ENCODE data around the gene FAM240A.

FAM240A gene

DNA sequence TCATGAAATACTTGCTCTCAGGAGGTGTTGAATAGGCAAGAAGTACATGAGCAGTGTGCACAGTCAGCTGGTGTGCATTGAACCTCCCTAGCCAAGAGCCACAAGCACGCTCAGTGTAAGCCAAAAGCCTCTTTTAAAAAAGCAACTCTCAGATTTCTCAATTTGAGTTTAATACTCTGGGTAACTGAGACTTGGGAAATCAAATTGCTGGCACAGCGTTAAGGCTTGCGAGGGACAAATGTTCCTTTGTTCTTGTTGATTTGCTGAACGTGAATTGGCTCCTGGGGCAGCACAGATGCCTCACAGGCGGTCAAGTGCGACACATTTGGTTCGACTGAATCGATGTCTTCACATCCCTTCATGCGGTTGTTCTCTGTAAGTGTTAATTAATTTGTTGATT lies at the start of gene FAM240A:
FAM240A (plus strand) TSS at position 202 of the 400 bp plus-strand sequence; CDS start at position 361, 159 bp downstream.
- no peak for DNase-seq (ENCODE audit: low spot score)
- TF ChIP-seq, protein P1, sequence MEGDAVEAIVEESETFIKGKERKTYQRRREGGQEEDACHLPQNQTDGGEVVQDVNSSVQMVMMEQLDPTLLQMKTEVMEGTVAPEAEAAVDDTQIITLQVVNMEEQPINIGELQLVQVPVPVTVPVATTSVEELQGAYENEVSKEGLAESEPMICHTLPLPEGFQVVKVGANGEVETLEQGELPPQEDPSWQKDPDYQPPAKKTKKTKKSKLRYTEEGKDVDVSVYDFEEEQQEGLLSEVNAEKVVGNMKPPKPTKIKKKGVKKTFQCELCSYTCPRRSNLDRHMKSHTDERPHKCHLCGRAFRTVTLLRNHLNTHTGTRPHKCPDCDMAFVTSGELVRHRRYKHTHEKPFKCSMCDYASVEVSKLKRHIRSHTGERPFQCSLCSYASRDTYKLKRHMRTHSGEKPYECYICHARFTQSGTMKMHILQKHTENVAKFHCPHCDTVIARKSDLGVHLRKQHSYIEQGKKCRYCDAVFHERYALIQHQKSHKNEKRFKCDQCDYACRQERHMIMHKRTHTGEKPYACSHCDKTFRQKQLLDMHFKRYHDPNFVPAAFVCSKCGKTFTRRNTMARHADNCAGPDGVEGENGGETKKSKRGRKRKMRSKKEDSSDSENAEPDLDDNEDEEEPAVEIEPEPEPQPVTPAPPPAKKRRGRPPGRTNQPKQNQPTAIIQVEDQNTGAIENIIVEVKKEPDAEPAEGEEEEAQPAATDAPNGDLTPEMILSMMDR (IDR thresholded peaks at IDR 0.05; ENCODE audit: extremely low read depth, insufficient read depth, missing control alignments), result no peak
- in situ Hi-C loops (cut with MboI; ENCODE audit: low pct_unique_long_range_greater_than_20kb, low sequenced_read_pairs, unreplicated experiment), result no loop called here

DNA sequence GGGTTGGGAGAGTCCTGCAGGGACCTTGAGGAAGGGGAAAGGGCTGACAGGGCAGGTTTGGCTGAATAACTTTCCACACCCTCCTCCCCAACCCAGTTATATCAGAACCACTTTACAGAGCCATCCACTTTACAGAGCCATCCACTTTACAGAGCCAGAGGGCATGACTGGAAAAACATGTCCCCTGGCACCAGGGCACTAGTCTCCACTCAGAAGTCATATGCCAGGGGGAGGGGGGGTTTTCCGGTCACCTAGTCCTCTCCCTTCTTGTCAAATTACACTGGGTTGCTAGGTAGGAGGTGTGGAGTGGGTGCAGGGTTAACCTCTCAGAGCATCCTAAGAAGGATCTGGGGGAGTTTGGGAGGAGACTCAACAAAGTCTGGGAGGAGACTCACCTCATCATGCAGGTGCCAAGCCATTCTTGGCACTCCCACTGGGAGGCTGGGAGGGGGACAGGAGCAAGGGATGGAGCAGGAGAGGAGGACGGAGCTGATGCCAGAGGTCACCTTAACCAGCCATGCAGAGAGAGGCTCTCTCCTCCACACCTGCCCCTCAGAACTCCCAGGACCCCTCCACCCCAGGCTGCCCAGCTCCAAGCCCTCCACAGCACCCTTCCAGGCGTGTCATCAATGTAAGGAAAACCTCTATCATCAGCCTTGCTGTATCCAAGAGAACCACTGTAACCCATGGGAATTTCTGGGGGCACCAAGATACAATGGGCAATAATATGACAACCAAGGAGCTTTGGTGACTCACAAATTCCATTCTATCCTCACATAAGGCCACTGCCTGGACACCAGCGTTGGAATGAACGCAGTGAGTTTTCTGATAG lies 47.9 kb upstream of the FAM240A start:
- TF ChIP-seq, protein P1 (IDR thresholded peaks at IDR 0.05; ENCODE audit: extremely low read depth, insufficient read depth, missing control alignments), result no peak
- DNase-seq (ENCODE audit: low spot score), result no peak
- in situ Hi-C loops (cut with MboI; ENCODE audit: low pct_unique_long_range_greater_than_20kb, low sequenced_read_pairs, unreplicated experiment), result loop anchor here (5.0 kb wide), 1 partner anchor 77 kb away; no protein-coding TSS in a partner anchor

DNA sequence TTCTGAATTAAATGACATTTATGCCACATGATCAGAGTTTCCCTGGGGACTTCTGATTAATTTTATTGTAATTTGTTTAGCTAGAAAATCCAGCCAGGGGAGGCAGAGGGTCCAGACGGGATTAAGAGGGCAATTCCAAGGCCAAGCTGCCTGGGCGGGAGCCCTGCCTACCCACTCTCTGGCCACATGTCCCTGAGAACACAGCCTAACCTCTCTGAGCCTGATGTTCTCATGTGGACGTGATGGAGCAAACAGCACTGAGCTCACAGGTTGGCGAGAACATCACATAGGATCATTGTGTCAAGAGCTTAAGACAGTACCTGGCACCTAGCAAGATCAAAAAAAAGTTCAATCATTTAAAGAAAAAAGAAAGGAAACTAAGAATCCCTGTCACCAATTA lies 47.2 kb upstream of the FAM240A start:
- TF ChIP-seq, protein P1 (IDR thresholded peaks at IDR 0.05; ENCODE audit: extremely low read depth, insufficient read depth, missing control alignments), result no peak
- DNase-seq (ENCODE audit: low spot score), result no peak
- in situ Hi-C loops (cut with MboI; ENCODE audit: low pct_unique_long_range_greater_than_20kb, low sequenced_read_pairs, unreplicated experiment), result no loop called here

DNA sequence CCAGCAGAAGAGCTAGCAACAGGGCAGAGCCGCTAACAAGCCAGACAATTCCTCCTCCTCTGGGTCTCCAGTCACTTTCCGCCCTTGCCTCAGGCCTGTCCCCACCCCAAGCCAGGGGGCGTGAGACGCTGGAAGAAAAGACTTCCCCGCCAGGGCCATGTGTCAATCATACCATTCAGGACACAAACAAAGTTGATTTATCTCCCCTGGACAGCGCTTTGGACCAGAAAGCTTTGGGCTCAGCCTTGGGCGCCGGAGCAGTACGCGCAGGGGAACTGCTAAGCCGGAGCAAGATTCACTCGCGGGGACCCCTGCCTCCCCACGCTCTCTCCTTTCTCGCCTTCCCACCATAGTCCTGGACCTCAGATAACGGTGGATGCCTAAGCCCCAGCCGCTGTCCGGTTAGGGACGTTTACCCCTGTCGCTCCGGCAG lies 46.7 kb upstream of the FAM240A start:
- no peak for DNase-seq (ENCODE audit: low spot score)
- TF ChIP-seq, protein P1 (IDR thresholded peaks at IDR 0.05; ENCODE audit: extremely low read depth, insufficient read depth, missing control alignments), result no peak
- in situ Hi-C loops (cut with MboI; ENCODE audit: low pct_unique_long_range_greater_than_20kb, low sequenced_read_pairs, unreplicated experiment), result no loop called here

DNA sequence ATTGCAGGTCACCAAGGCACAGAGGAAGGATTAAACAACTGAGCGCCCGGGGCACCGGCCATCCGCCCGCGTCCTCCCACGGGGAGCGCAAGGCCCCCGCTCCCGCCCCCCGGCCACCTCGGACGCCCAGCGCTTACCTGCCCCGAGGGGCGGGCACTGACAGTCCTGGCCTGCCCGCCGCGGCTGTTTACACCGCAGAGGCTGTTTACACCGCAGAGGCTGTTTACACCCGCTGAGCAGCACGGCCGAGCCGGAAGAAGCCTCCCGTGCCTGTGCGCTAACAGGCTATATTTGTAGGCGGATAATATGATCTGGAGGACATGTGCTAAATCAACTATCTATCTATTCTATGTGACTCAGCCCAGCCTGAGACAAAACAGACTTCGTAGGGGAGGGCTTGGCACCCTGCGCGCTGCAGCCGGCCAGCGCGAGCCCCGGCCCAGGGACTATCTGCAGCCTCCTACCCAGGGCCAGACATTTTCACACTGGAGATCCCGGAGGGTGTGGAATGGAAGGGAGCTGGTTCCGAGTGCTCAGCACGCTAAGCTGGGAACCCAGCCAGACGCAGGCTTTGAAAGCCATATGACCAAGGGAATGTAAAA lies 46.2 kb upstream of the FAM240A start, which contains the start of gene LRRC2:
LRRC2 (minus strand) TSS at position 263 of the 602 bp plus-strand sequence. CDS start 14,711 bp downstream, outside the sequence.
- no peak for DNase-seq (ENCODE audit: low spot score)
- TF ChIP-seq, protein P1 (IDR thresholded peaks at IDR 0.05; ENCODE audit: extremely low read depth, insufficient read depth, missing control alignments), result no peak
- in situ Hi-C loops (cut with MboI; ENCODE audit: low pct_unique_long_range_greater_than_20kb, low sequenced_read_pairs, unreplicated experiment), result no loop called here

DNA sequence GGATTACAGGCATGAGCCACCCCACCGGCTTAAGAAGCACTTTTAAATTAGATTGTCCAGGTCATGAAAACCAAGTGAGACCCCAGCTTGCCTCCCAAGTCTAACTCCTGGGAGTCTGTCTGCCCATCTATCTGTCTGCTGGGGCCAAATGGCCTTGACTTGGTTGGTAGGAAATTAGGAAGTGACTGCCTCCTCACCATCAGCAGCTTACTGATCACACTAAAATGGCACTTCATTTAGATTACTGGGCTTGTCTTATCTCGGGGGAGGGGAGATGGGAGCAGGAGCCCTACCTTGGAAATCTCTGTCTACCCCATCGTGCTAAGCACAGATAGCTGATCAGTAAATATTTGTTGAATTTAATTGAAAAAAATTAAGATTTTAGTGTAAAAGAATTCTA lies 40.6 kb upstream of the FAM240A start:
- in situ Hi-C loops (cut with MboI; ENCODE audit: low pct_unique_long_range_greater_than_20kb, low sequenced_read_pairs, unreplicated experiment), result no loop called here
- TF ChIP-seq, protein P1 (IDR thresholded peaks at IDR 0.05; ENCODE audit: extremely low read depth, insufficient read depth, missing control alignments), result no peak
- no peak for DNase-seq (ENCODE audit: low spot score)
